HG02884 (cell line): ENCODE measurements around the gene FGF18.

Source experiments
- ATAC-seq: cut with Tn5 transposase; IDR thresholded peaks from one replicate; pipeline ENCODE4 v1.9.1; 2021; ENCODE audit warnings: mild to moderate bottlenecking, moderate library complexity; ENCODE audit not compliant: unreplicated experiment

The FGF18 gene

GRCh38 chr5:171421331-171422262 is 2.1 kb downstream of the FGF18 start:
- ATAC-seq = no peak

- ATAC-seq = no peak
Observed at GRCh38 chr5:171422495-171422894, 3.0 kb downstream of the FGF18 start.

- no peak for ATAC-seq
Observed at GRCh38 chr5:171422902-171423663, 3.6 kb downstream of the FGF18 start.

- ATAC-seq = no peak
Observed at GRCh38 chr5:171424726-171425125, 5.3 kb downstream of the FGF18 start.

- no peak for ATAC-seq
Observed at GRCh38 chr5:171425596-171426244, 6.3 kb downstream of the FGF18 start.

- no peak for ATAC-seq
Observed at GRCh38 chr5:171426266-171426665, 6.8 kb downstream of the FGF18 start.

- no peak for ATAC-seq
Observed at GRCh38 chr5:171426680-171427079, 7.2 kb downstream of the FGF18 start.

GRCh38 chr5:171427318-171428167 is 8.1 kb downstream of the FGF18 start:
- no peak for ATAC-seq

GRCh38 chr5:171428168-171428696 is 8.8 kb downstream of the FGF18 start:
- no peak for ATAC-seq

GRCh38 chr5:171428809-171429542 is 9.5 kb downstream of the FGF18 start:
- no peak for ATAC-seq

GRCh38 chr5:171429543-171429910 is 10.1 kb downstream of the FGF18 start:
- no peak for ATAC-seq

- no peak for ATAC-seq
Observed at GRCh38 chr5:171431251-171431777, 11.9 kb downstream of the FGF18 start.

GRCh38 chr5:171432076-171432475 is 12.6 kb downstream of the FGF18 start:
- ATAC-seq = no peak

GRCh38 chr5:171432583-171433351 is 13.3 kb downstream of the FGF18 start:
- ATAC-seq = no peak

- ATAC-seq = no peak
Observed at GRCh38 chr5:171433352-171433698, 13.9 kb downstream of the FGF18 start.

- no peak for ATAC-seq
Observed at GRCh38 chr5:171433982-171434676, 14.7 kb downstream of the FGF18 start.

GRCh38 chr5:171434874-171435273 is 15.4 kb downstream of the FGF18 start:
- ATAC-seq = no peak

- no peak for ATAC-seq
Observed at GRCh38 chr5:171435908-171436307, 16.5 kb downstream of the FGF18 start.
